Mesenteric fat pad (tissue), 1 donor: ENCODE data around the gene CALML5. TPM values are rescaled to one million over a fixed set of nuclear protein-coding genes. Genes with fewer than 3 reads are reported as not detected.
A peak's percentile ranks its signal among the peaks of the same experiment; 100 is the strongest.

Experiments used
- DNase-seq: peaks from one replicate; pipeline ENCODE4 v3.0.0-alpha.2; 2020; ENCODE audit warnings: low spot score
- total RNA-seq: library from RNA; stranded (reverse); fragmentation: NEBNext Ultra II Directional; extraction: Animal tissue kit (Norgen Biotek cat#: 25700); gene quantifications from one replicate; pipeline ENCODE4 v1.2.1, GENCODE V29; 2021
- donor health status: DM: yes; HTN: yes; CAD: no.

Gene CALML5
- total RNA-seq, 1 donor from 2014 or later: not detected

- DNase-seq: peak; percentile 73
Measured at GRCh38 chr10:5534051-5534821, 34.9 kb upstream of the CALML5 start.

GRCh38 chr10:5533098-5533731 lies 33.8 kb upstream of the CALML5 start:
- peak; percentile 87 for DNase-seq

GRCh38 chr10:5532618-5533097 lies 33.3 kb upstream of the CALML5 start:
- DNase-seq: peak; percentile 53

- DNase-seq: peak; percentile 87
Measured at GRCh38 chr10:5532307-5532605, 32.9 kb upstream of the CALML5 start.

GRCh38 chr10:5531558-5532306 lies 32.4 kb upstream of the CALML5 start:
- peak; percentile 51 for DNase-seq

GRCh38 chr10:5530846-5531557 lies 31.6 kb upstream of the CALML5 start:
- DNase-seq: peak; percentile 53

GRCh38 chr10:5530412-5530806 lies 31.0 kb upstream of the CALML5 start:
- peak; percentile 41 for DNase-seq

GRCh38 chr10:5529702-5530411 lies 30.5 kb upstream of the CALML5 start:
- peak; percentile 28 for DNase-seq

- peak; percentile 76 for DNase-seq
Measured at GRCh38 chr10:5528989-5529701, 29.8 kb upstream of the CALML5 start.

GRCh38 chr10:5527332-5528200 lies 28.2 kb upstream of the CALML5 start:
- DNase-seq: peak; percentile 85

- peak; percentile 57 for DNase-seq
Measured at GRCh38 chr10:5526691-5527331, 27.4 kb upstream of the CALML5 start.

GRCh38 chr10:5525561-5526341 lies 26.4 kb upstream of the CALML5 start:
- DNase-seq: peak; percentile 86

- peak; percentile 87 for DNase-seq
Measured at GRCh38 chr10:5524641-5525560, 25.5 kb upstream of the CALML5 start, which contains the start of gene CALML3. TSS of gene CALML3 (plus strand) at chr10:5524961. CDS start at chr10:5525086, 125 bp downstream.

- DNase-seq: peak; percentile 72
Measured at GRCh38 chr10:5523796-5524574, 24.6 kb upstream of the CALML5 start.

GRCh38 chr10:5522913-5523560 lies 23.7 kb upstream of the CALML5 start:
- DNase-seq: peak; percentile 81
